Neuronal stem cell (in vitro differentiated cells): ENCODE measurements around the gene PSAP.

Experiments used
- DNase-seq: peaks from one replicate; pipeline ENCODE4 v3.0.0-alpha.2; 2013; ENCODE audit warnings: low spot score
- H2AFZ ChIP-seq: one replicate; pipeline ENCODE4 v1.6.1; 2013; ENCODE audit warnings: mild to moderate bottlenecking, low read length, inconsistent platforms
- H2AK5ac ChIP-seq: 2 replicates; pipeline ENCODE4 v1.6.1; 2013; ENCODE audit warnings: low read depth, mild to moderate bottlenecking, inconsistent platforms, low read length, moderate library complexity, mixed read lengths
- H2BK120ac ChIP-seq: 2 replicates; pipeline ENCODE4 v1.6.1; 2013; ENCODE audit warnings: low read depth, mild to moderate bottlenecking, inconsistent platforms, low read length, moderate library complexity, mixed read lengths
- H2BK12ac ChIP-seq: one replicate; pipeline ENCODE4 v1.6.1; 2013; ENCODE audit warnings: low read length, inconsistent platforms
- H2BK15ac ChIP-seq: 2 replicates; pipeline ENCODE4 v1.6.1; 2013; ENCODE audit warnings: mild to moderate bottlenecking, low read length, inconsistent platforms, mixed read lengths
- H2BK5ac ChIP-seq: one replicate; pipeline ENCODE4 v1.6.1; 2013; ENCODE audit warnings: inconsistent platforms, mild to moderate bottlenecking, low read length, moderate library complexity
- H3K14ac ChIP-seq: one replicate; pipeline ENCODE4 v1.6.1; 2013; ENCODE audit warnings: low read length, inconsistent platforms
- H3K18ac ChIP-seq: 2 replicates; pipeline ENCODE4 v1.6.1; 2013; ENCODE audit warnings: low read length, inconsistent platforms
- H3K23ac ChIP-seq: 2 replicates; pipeline ENCODE4 v1.6.1; 2013; ENCODE audit warnings: low read depth, mild to moderate bottlenecking, mixed read lengths, low read length, inconsistent platforms; ENCODE audit not compliant: poor library complexity
- H3K27ac ChIP-seq: replicated peaks from 3 replicates; pipeline ENCODE4 v1.5.1; 2013; ENCODE audit warnings: low read length, inconsistent platforms
- H3K27me3 ChIP-seq, 3 experiments: 2 replicates each; pipeline ENCODE4 v1.6.1; 2013; ENCODE audit warnings: low read length in 3 of 3, mild to moderate bottlenecking in 2 of 3, inconsistent platforms in 1 of 3, low read depth in 1 of 3, mixed read lengths in 1 of 3, moderate library complexity in 1 of 3; ENCODE audit not compliant: control insufficient read depth in 3 of 3, insufficient read depth in 3 of 3
- H3K36me3 ChIP-seq, 2 donors: replicated peaks in 1 of 2; 2 replicates each; pipeline ENCODE4 v1.6.1; 2013; ENCODE audit warnings: low read length in 2 of 2; ENCODE audit not compliant: control insufficient read depth in 2 of 2, insufficient read depth in 2 of 2
- H3K4ac ChIP-seq: 2 replicates; pipeline ENCODE4 v1.6.1; 2013; ENCODE audit warnings: inconsistent platforms, mild to moderate bottlenecking, low read length, moderate library complexity
- H3K4me1 ChIP-seq, 2 donors: 1 replicate in 1 of 2; 2 replicates in 1 of 2; pipeline ENCODE4 v1.6.1; 2013; ENCODE audit warnings: low read length in 2 of 2, low read depth in 1 of 2; ENCODE audit not compliant: control insufficient read depth in 2 of 2, insufficient read depth in 1 of 2
- H3K4me2 ChIP-seq: one replicate; pipeline ENCODE4 v1.6.1; 2013; ENCODE audit warnings: mild to moderate bottlenecking, low read length, inconsistent platforms; ENCODE audit not compliant: insufficient read depth, poor library complexity, severe bottlenecking
- H3K4me3 ChIP-seq, 2 donors: 2 replicates each; pipeline ENCODE4 v1.5.1; 2013; ENCODE audit warnings: low read length in 2 of 2, mild to moderate bottlenecking in 2 of 2, inconsistent platforms in 1 of 2, moderate library complexity in 1 of 2
- H3K79me1 ChIP-seq: one replicate; pipeline ENCODE4 v1.6.1; 2013; ENCODE audit warnings: low read depth, mild to moderate bottlenecking, inconsistent platforms, low read length, moderate library complexity
- H3K9ac ChIP-seq: one replicate; pipeline ENCODE4 v1.6.1; 2013; ENCODE audit warnings: mild to moderate bottlenecking, low read depth, low read length, inconsistent platforms; ENCODE audit not compliant: poor library complexity
- H3K9me3 ChIP-seq, 2 donors: replicated peaks in 1 of 2; 2 replicates each; pipeline versions ENCODE3 to v1.6.1; 2013; ENCODE audit warnings: low read length in 2 of 2, mild to moderate bottlenecking in 2 of 2, inconsistent platforms in 1 of 2, low read depth in 1 of 2, mixed read lengths in 1 of 2, moderate library complexity in 1 of 2; ENCODE audit not compliant: control insufficient read depth in 2 of 2, insufficient read depth in 1 of 2
- H4K8ac ChIP-seq: one replicate; pipeline ENCODE4 v1.6.1; 2013; ENCODE audit warnings: low read depth, mild to moderate bottlenecking, inconsistent platforms, low read length, moderate library complexity
- H4K91ac ChIP-seq: one replicate; pipeline ENCODE4 v1.6.1; 2013; ENCODE audit warnings: low read length, low read depth, mild to moderate bottlenecking, inconsistent platforms; ENCODE audit not compliant: poor library complexity
- WGBS, 2 donors: extraction: QIAGEN DNeasy Blood & Tissue Kit; methylation state at CpG; one replicate each; pipeline ENCODE4 v1.1.7; 2013; ENCODE audit warnings: missing lambda C conversion rate in 2 of 2, mixed read lengths in 1 of 2; ENCODE audit not compliant: insufficient read length in 2 of 2, insufficient replicate concordance in 1 of 2; ENCODE audit errors: extremely low coverage in 2 of 2; 5-methylcytosine and 5-hydroxymethylcytosine counted together

The PSAP gene

GRCh38 chr10:71846816-71847215, 4.2 kb downstream of the PSAP start:
- Histone ChIP-seq H2BK5ac (no peak overlapping the region), H3K9ac (no peak overlapping the region), H3K14ac (no peak overlapping the region), H3K27ac (no peak overlapping the region), H3K4me1 (peaks cover 16 to 23% of the 10 kb centered on the region in 2 donors), H2AFZ (no peak overlapping the region), H4K91ac (no peak overlapping the region), H3K4me2 (no peak overlapping the region), H2AK5ac (no peak overlapping the region), H2BK120ac (no peak overlapping the region), H2BK12ac (no peak overlapping the region), H3K36me3 (peaks cover 0 to 11% of the 10 kb centered on the region in 2 donors), H3K9me3 (no peaks in the 10 kb centered on the region), H3K27me3 (no peaks in the 10 kb centered on the region), H3K79me1 (peaks cover 9% of the 10 kb centered on the region), H3K18ac (no peak overlapping the region), H3K4ac (no peak overlapping the region), H4K8ac (no peak overlapping the region), H3K4me3 (no peak overlapping the region), H3K23ac (no peak overlapping the region), H2BK15ac (no peak overlapping the region)
- no peak for DNase-seq
- no CpG with 5 or more reads among the region's 3 CpGs for WGBS, 2 donors

- Histone ChIP-seq H3K9me3 (no peaks in the 10 kb centered on the region), H3K4me1 (peaks cover 19 to 29% of the 10 kb centered on the region in 2 donors), H2AFZ (no peak overlapping the region), H2AK5ac (no peak overlapping the region), H3K27me3 (no peaks in the 10 kb centered on the region), H3K79me1 (peaks cover 6% of the 10 kb centered on the region), H3K23ac (no peak overlapping the region), H3K36me3 (peaks cover 0 to 11% of the 10 kb centered on the region in 2 donors), H2BK5ac (no peak overlapping the region), H3K4ac (no peak overlapping the region), H3K4me3 (no peak overlapping the region), H2BK15ac (no peak overlapping the region), H3K18ac (no peak overlapping the region), H4K8ac (no peak overlapping the region), H3K9ac (no peak overlapping the region), H3K14ac (no peak overlapping the region), H2BK12ac (no peak overlapping the region), H3K27ac (no peak overlapping the region), H2BK120ac (no peak overlapping the region), H3K4me2 (no peak overlapping the region), H4K91ac (no peak overlapping the region)
- no peak for DNase-seq
- no CpG with 5 or more reads among the region's 11 CpGs for WGBS, 2 donors
These were observed 5.3 kb downstream of the PSAP start for GRCh38 chr10:71845410-71846405.

GRCh38 chr10:71844695-71845094, 6.4 kb downstream of the PSAP start:
- Histone ChIP-seq H3K18ac (no peak overlapping the region), H2BK12ac (no peak overlapping the region), H3K27ac (no peak overlapping the region), H4K91ac (no peak overlapping the region), H4K8ac (no peak overlapping the region), H3K4me2 (no peak overlapping the region), H3K4ac (no peak overlapping the region), H3K9ac (no peak overlapping the region), H2BK15ac (no peak overlapping the region), H3K4me3 (no peak overlapping the region), H3K14ac (no peak overlapping the region), H3K36me3 (peaks cover 0 to 11% of the 10 kb centered on the region in 2 donors), H3K27me3 (no peaks in the 10 kb centered on the region), H2BK120ac (no peak overlapping the region), H3K79me1 (peaks cover 6% of the 10 kb centered on the region), H2AFZ (no peak overlapping the region), H3K9me3 (no peaks in the 10 kb centered on the region), H2BK5ac (no peak overlapping the region), H3K4me1 (peaks cover 24 to 36% of the 10 kb centered on the region in 2 donors), H2AK5ac (no peak overlapping the region), H3K23ac (no peak overlapping the region)
- no peak for DNase-seq
- WGBS, 2 donors, result no CpG with 5 or more reads among the region's 2 CpGs

- Histone ChIP-seq H3K36me3 (peaks cover 0 to 11% of the 10 kb centered on the region in 2 donors), H3K23ac (no peak overlapping the region), H2BK120ac (no peak overlapping the region), H3K4ac (no peak overlapping the region), H3K79me1 (peaks cover 6% of the 10 kb centered on the region), H3K9me3 (no peaks in the 10 kb centered on the region), H3K27me3 (no peaks in the 10 kb centered on the region), H3K4me1 (peaks cover 25 to 38% of the 10 kb centered on the region in 2 donors), H2AFZ (no peak overlapping the region), H2BK5ac (no peak overlapping the region), H3K18ac (no peak overlapping the region), H4K91ac (no peak overlapping the region), H3K27ac (no peak overlapping the region), H3K4me2 (no peak overlapping the region), H2BK12ac (no peak overlapping the region), H3K4me3 (no peak overlapping the region), H3K9ac (no peak overlapping the region), H4K8ac (no peak overlapping the region), H2AK5ac (no peak overlapping the region), H2BK15ac (no peak overlapping the region), H3K14ac (no peak overlapping the region)
- no peak for DNase-seq
- no CpG with 5 or more reads among the region's 2 CpGs for WGBS, 2 donors
These were observed 7.0 kb downstream of the PSAP start for GRCh38 chr10:71844084-71844483.
